ENCODE data around the gene MS4A4E.

MS4A4E gene

DNA sequence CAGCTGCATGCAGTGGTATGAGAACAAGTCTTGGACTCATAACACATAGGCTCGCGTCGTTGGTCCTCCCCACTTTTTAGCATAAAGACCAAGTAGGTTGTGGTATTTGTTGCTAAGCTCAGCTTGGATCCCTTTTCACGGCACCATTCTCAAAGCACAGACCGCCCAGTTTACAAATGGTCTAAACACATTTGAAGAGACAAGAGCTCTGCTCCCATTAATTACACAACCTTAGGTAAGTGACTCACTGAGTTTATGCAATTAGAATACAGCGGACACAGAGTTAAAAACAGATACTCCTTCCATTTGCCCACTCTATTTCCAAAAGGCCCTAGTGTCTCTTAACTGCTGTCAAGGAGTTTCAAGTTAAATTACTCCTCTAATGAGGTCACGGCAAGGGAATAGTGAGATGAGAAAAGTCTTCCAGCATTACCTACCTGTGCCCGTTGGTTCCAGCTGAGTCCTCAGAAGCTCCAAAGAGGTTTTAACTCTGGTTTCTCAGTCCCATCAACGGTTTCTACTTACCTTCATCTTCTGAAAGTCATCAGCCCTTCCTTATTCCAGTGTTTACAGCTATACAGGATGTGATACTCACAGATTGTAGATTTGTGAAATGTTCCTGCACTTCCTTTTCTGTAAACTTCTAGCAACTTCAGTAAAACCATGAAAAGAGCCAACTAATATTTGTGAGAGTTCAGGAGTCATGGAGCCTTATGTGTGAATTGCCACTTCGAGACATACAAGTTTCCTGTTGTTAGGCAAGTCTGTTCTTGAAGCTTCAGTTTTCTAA lies 60.2 kb downstream of the MS4A4E start, which contains the start of gene MS4A6A:
Gene MS4A6A, minus strand, starts transcription at position 543 of the 790 bp plus-strand sequence. CDS start 1,356 bp downstream, outside the sequence.
- H2BK12ac ChIP-seq (ENCODE audit: low read length in 2 of 2): no peak within 1 kb of the TSS
- H3K4me1 ChIP-seq (ENCODE audit: control insufficient read depth, insufficient read depth, low read depth, low read length): no peaks in the 10 kb centered on the region
- no peak within 1 kb of the TSS for H2BK120ac ChIP-seq (ENCODE audit: low read depth, low read length)
- H2BK5ac ChIP-seq (ENCODE audit: low read depth, low read length, poor library complexity, severe bottlenecking): peak within 1 kb of the TSS; percentile 8
- H3K9me3 ChIP-seq (ENCODE audit: control insufficient read depth, low read length): no peaks in the 10 kb centered on the region
- H3K36me3 ChIP-seq (ENCODE audit: control insufficient read depth in 1 of 2, insufficient read depth in 2 of 2, low read depth in 1 of 2, low read length in 2 of 2): no peaks in the 10 kb centered on the region
- no peak within 1 kb of the TSS for H4K8ac ChIP-seq (ENCODE audit: low read length)
- no peak within 1 kb of the TSS for H3K14ac ChIP-seq (ENCODE audit: low read length in 2 of 2)
- no peaks in the 10 kb centered on the region for H3K79me1 ChIP-seq (replicated peaks; ENCODE audit: low read length, poor library complexity, severe bottlenecking)
- 70% methylated on average over 10 of the region's 10 CpGs for WGBS
- no peak within 1 kb of the TSS for H3K27ac ChIP-seq (ENCODE audit: low read length, poor library complexity, severe bottlenecking)
- no peak within 1 kb of the TSS for H3K18ac ChIP-seq (ENCODE audit: low read depth in 1 of 2, low read length in 2 of 2)
- no peak for DNase-seq
- no peak within 1 kb of the TSS for H3K4ac ChIP-seq (ENCODE audit: low read depth in 1 of 2, low read length in 2 of 2)
- H4K91ac ChIP-seq (ENCODE audit: low read length): no peak within 1 kb of the TSS
- no peak within 1 kb of the TSS for H3K23ac ChIP-seq (ENCODE audit: low read length in 2 of 2)
- no peak within 1 kb of the TSS for H2BK15ac ChIP-seq (ENCODE audit: low read depth, poor library complexity, severe bottlenecking)
- no peak within 1 kb of the TSS for H2AK5ac ChIP-seq (ENCODE audit: low read length, severe bottlenecking)
- H2AFZ ChIP-seq (ENCODE audit: low read depth, low read length): no peak within 1 kb of the TSS
- H3K4me3 ChIP-seq (ENCODE audit: insufficient read depth in 1 of 2, low read depth in 1 of 2, low read length in 2 of 2): no peak within 1 kb of the TSS
- no peak within 1 kb of the TSS for H3K9ac ChIP-seq (ENCODE audit: low read length)
- H3K4me2 ChIP-seq (ENCODE audit: low read length, poor library complexity, severe bottlenecking): no peak within 1 kb of the TSS
- peaks cover 0 to 6% of the 10 kb centered on the region in 2 experiments for H3K27me3 ChIP-seq (ENCODE audit: control insufficient read depth in 1 of 2, insufficient read depth in 1 of 2, low read length in 2 of 2)

DNA sequence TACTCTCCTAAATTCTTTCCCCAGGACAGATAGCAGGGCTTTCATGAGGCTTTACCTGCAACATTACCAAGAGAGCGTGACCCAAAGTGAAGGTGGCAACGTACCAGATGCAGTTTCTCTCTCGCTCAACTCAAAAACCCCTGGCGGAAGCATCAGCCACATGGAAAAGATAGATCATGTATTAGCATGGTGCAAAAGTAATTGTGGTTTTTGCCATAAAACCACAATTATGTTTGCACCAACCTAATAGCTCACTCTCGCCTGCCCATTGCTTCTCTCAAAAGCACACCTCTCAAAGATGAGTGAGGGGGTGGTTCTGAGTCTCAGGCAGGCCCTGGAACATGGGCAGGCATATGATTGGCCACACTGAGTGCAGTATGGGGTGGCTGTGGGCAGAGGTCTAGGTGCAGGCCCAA lies 67.1 kb downstream of the MS4A4E start:
- DNase-seq: no peak
- Histone ChIP-seq H3K36me3 (ENCODE audit: control insufficient read depth in 1 of 2, insufficient read depth in 2 of 2, low read depth in 1 of 2, low read length in 2 of 2) (no peaks in the 10 kb centered on the region), H3K79me1 (replicated peaks; ENCODE audit: low read length, poor library complexity, severe bottlenecking) (no peaks in the 10 kb centered on the region), H3K4ac (ENCODE audit: low read depth in 1 of 2, low read length in 2 of 2) (no peak overlapping the region), H3K27ac (ENCODE audit: low read length, poor library complexity, severe bottlenecking) (no peak overlapping the region), H3K27me3 (ENCODE audit: control insufficient read depth in 1 of 2, insufficient read depth in 1 of 2, low read length in 2 of 2) (no peaks in the 10 kb centered on the region), H3K9ac (ENCODE audit: low read length) (no peak overlapping the region), H3K4me2 (ENCODE audit: low read length, poor library complexity, severe bottlenecking) (no peak overlapping the region), H3K23ac (ENCODE audit: low read length in 2 of 2) (no peak overlapping the region), H2AFZ (ENCODE audit: low read depth, low read length) (no peak overlapping the region), H3K4me1 (ENCODE audit: control insufficient read depth, insufficient read depth, low read depth, low read length) (no peaks in the 10 kb centered on the region), H3K9me3 (ENCODE audit: control insufficient read depth, low read length) (no peaks in the 10 kb centered on the region), H3K14ac (ENCODE audit: low read length in 2 of 2) (no peak overlapping the region), H4K8ac (ENCODE audit: low read length) (no peak overlapping the region), H3K4me3 (ENCODE audit: insufficient read depth in 1 of 2, low read depth in 1 of 2, low read length in 2 of 2) (no peak overlapping the region), H2BK15ac (ENCODE audit: low read depth, poor library complexity, severe bottlenecking) (no peak overlapping the region), H2BK120ac (ENCODE audit: low read depth, low read length) (no peak overlapping the region), H3K18ac (ENCODE audit: low read depth in 1 of 2, low read length in 2 of 2) (no peak overlapping the region), H2AK5ac (ENCODE audit: low read length, severe bottlenecking) (no peak overlapping the region), H2BK5ac (ENCODE audit: low read depth, low read length, poor library complexity, severe bottlenecking) (no peak overlapping the region), H4K91ac (ENCODE audit: low read length) (no peak overlapping the region), H2BK12ac (ENCODE audit: low read length in 2 of 2) (no peak overlapping the region)
- 87% methylated on average over 3 of the region's 5 CpGs for WGBS

DNA sequence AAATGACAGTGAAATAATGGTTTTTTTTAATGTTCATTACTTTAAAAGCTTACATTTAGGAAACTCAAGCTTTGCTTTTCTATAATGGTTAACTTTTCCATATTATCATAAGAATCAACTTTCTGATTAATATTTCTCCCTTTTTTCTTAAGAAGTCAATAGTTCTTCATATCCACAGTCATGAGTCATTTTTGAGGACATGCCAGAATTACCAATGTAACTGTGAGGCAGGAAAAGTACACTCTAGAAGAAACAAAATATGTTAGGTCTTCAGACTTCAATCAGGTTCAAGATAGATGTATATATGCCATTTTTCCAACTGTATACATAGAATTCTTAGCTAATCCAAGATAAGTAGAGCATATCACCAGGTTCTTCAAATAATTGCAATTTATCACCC lies 70.9 kb downstream of the MS4A4E start:
- Histone ChIP-seq H3K4me3 (ENCODE audit: insufficient read depth in 1 of 2, low read depth in 1 of 2, low read length in 2 of 2) (no peak overlapping the region), H3K14ac (ENCODE audit: low read length in 2 of 2) (no peak overlapping the region), H3K4ac (ENCODE audit: low read depth in 1 of 2, low read length in 2 of 2) (no peak overlapping the region), H3K9me3 (ENCODE audit: control insufficient read depth, low read length) (no peaks in the 10 kb centered on the region), H2AFZ (ENCODE audit: low read depth, low read length) (no peak overlapping the region), H3K27me3 (ENCODE audit: control insufficient read depth in 1 of 2, insufficient read depth in 1 of 2, low read length in 2 of 2) (no peaks in the 10 kb centered on the region), H3K23ac (ENCODE audit: low read length in 2 of 2) (no peak overlapping the region), H3K18ac (ENCODE audit: low read depth in 1 of 2, low read length in 2 of 2) (no peak overlapping the region), H2BK15ac (ENCODE audit: low read depth, poor library complexity, severe bottlenecking) (no peak overlapping the region), H2BK5ac (ENCODE audit: low read depth, low read length, poor library complexity, severe bottlenecking) (no peak overlapping the region), H3K36me3 (ENCODE audit: control insufficient read depth in 1 of 2, insufficient read depth in 2 of 2, low read depth in 1 of 2, low read length in 2 of 2) (no peaks in the 10 kb centered on the region), H4K8ac (ENCODE audit: low read length) (no peak overlapping the region), H4K91ac (ENCODE audit: low read length) (no peak overlapping the region), H2BK12ac (ENCODE audit: low read length in 2 of 2) (no peak overlapping the region), H3K27ac (ENCODE audit: low read length, poor library complexity, severe bottlenecking) (no peak overlapping the region), H2AK5ac (ENCODE audit: low read length, severe bottlenecking) (no peak overlapping the region), H2BK120ac (ENCODE audit: low read depth, low read length) (no peak overlapping the region), H3K4me1 (ENCODE audit: control insufficient read depth, insufficient read depth, low read depth, low read length) (no peaks in the 10 kb centered on the region), H3K79me1 (replicated peaks; ENCODE audit: low read length, poor library complexity, severe bottlenecking) (no peaks in the 10 kb centered on the region), H3K9ac (ENCODE audit: low read length) (no peak overlapping the region), H3K4me2 (ENCODE audit: low read length, poor library complexity, severe bottlenecking) (no peak overlapping the region)
- DNase-seq: no peak

DNA sequence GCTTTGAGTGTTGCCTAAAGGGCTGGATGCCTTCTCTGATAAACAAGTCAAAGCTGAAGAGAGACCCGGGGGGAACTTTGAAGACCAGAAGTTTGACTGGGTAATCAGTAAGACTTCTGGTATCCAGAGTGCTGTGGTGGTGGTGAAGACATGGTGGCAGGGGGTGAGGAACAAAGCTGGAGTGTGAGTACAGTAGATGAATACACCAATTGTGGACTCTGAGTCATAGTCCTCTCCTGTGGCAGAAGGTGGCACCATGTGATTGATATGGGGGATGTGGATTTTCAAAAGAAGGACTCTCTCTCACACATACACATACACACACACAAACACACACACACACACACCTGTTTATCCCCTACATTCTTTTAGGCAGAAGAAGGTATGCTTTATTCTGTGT lies 72.4 kb downstream of the MS4A4E start:
- Histone ChIP-seq H3K9ac (ENCODE audit: low read length) (no peak overlapping the region), H2BK15ac (ENCODE audit: low read depth, poor library complexity, severe bottlenecking) (no peak overlapping the region), H3K4me2 (ENCODE audit: low read length, poor library complexity, severe bottlenecking) (no peak overlapping the region), H2AFZ (ENCODE audit: low read depth, low read length) (no peak overlapping the region), H3K4me1 (ENCODE audit: control insufficient read depth, insufficient read depth, low read depth, low read length) (no peaks in the 10 kb centered on the region), H2BK120ac (ENCODE audit: low read depth, low read length) (no peak overlapping the region), H3K79me1 (replicated peaks; ENCODE audit: low read length, poor library complexity, severe bottlenecking) (no peaks in the 10 kb centered on the region), H3K27ac (ENCODE audit: low read length, poor library complexity, severe bottlenecking) (no peak overlapping the region), H3K14ac (ENCODE audit: low read length in 2 of 2) (no peak overlapping the region), H3K27me3 (ENCODE audit: control insufficient read depth in 1 of 2, insufficient read depth in 1 of 2, low read length in 2 of 2) (no peaks in the 10 kb centered on the region), H3K4me3 (ENCODE audit: insufficient read depth in 1 of 2, low read depth in 1 of 2, low read length in 2 of 2) (no peak overlapping the region), H2BK5ac (ENCODE audit: low read depth, low read length, poor library complexity, severe bottlenecking) (no peak overlapping the region), H3K36me3 (ENCODE audit: control insufficient read depth in 1 of 2, insufficient read depth in 2 of 2, low read depth in 1 of 2, low read length in 2 of 2) (no peaks in the 10 kb centered on the region), H3K9me3 (ENCODE audit: control insufficient read depth, low read length) (no peaks in the 10 kb centered on the region), H3K23ac (ENCODE audit: low read length in 2 of 2) (no peak overlapping the region), H3K18ac (ENCODE audit: low read depth in 1 of 2, low read length in 2 of 2) (no peak overlapping the region), H2AK5ac (ENCODE audit: low read length, severe bottlenecking) (no peak overlapping the region), H4K91ac (ENCODE audit: low read length) (no peak overlapping the region), H4K8ac (ENCODE audit: low read length) (no peak overlapping the region), H2BK12ac (ENCODE audit: low read length in 2 of 2) (no peak overlapping the region), H3K4ac (ENCODE audit: low read depth in 1 of 2, low read length in 2 of 2) (no peak overlapping the region)
- WGBS: 84% methylated on average over 1 of the region's 1 CpG
- no peak for DNase-seq
